Karpas-422 (cell line): ENCODE data around the gene SULT2A1. TPM values are rescaled to one million over a fixed set of nuclear protein-coding genes. Genes with fewer than 3 reads are reported as not detected.
"Not testable (repeated sequence)": the region's sequence is repeated elsewhere in the genome, so short reads cannot be mapped to it uniquely, and the experiment has no call there.

Experiments used
- DNase-seq: peaks from one replicate; pipeline ENCODE4 v3.0.0-alpha.2; 2015
- H2AFZ ChIP-seq: fragments of 200-600 bp; sonication (generic); 2 replicates; pipeline ENCODE4 v1.6.1; 2014; ENCODE audit warnings: antibody characterized with exemption, low read length, mixed read lengths
- H3K27ac ChIP-seq: fragments of 200-600 bp; sonication (generic); 2 replicates; pipeline ENCODE4 v1.5.1; 2014; ENCODE audit warnings: mild to moderate bottlenecking, low read length, moderate library complexity
- H3K27me3 ChIP-seq: fragments of 200-600 bp; sonication (generic); 2 replicates; pipeline ENCODE4 v1.6.1; 2014; ENCODE audit warnings: low read length, mixed read lengths
- H3K36me3 ChIP-seq: fragments of 200-600 bp; sonication (generic); 2 replicates; pipeline ENCODE4 v1.6.1; 2014; ENCODE audit warnings: low read length, mixed read lengths; ENCODE audit not compliant: insufficient read depth
- H3K4me1 ChIP-seq: fragments of 200-600 bp; sonication (generic); 2 replicates; pipeline ENCODE4 v1.6.1; 2014; ENCODE audit warnings: mild to moderate bottlenecking, low read length, mixed read lengths
- H3K4me2 ChIP-seq: fragments of 200-600 bp; sonication (generic); 2 replicates; pipeline ENCODE4 v1.6.1; 2014; ENCODE audit warnings: low read length, low read depth, mild to moderate bottlenecking; ENCODE audit not compliant: poor library complexity, severe bottlenecking
- H3K4me3 ChIP-seq: fragments of 200-600 bp; sonication (generic); 2 replicates; pipeline ENCODE4 v1.5.1; 2014; ENCODE audit warnings: mild to moderate bottlenecking, antibody characterized with exemption, low read length, mixed read lengths
- H3K79me2 ChIP-seq: fragments of 200-600 bp; sonication (generic); 2 replicates; pipeline ENCODE4 v1.6.1; 2014; ENCODE audit warnings: mild to moderate bottlenecking, low read length, mixed read lengths
- H3K9ac ChIP-seq: fragments of 200-600 bp; sonication (generic); 2 replicates; pipeline ENCODE4 v1.6.0; 2014; ENCODE audit warnings: low read length
- H3K9me2 ChIP-seq: fragments of 200-600 bp; sonication (generic), shearing (Covaris generic); replicated peaks from 2 replicates; pipeline ENCODE4 v1.6.0; 2014; ENCODE audit warnings: mild to moderate bottlenecking, low read length, moderate library complexity; ENCODE audit not compliant: insufficient read depth
- H3K9me3 ChIP-seq: fragments of 300-700, 200-600 bp; sonication (generic); 2 replicates; pipeline ENCODE4 v1.6.1; 2014; ENCODE audit warnings: low read length, mixed read lengths
- H4K20me1 ChIP-seq: fragments of 200-600 bp; sonication (generic); 2 replicates; pipeline ENCODE4 v1.6.1; 2014; ENCODE audit warnings: mild to moderate bottlenecking, antibody characterized with exemption, low read length, low read depth; ENCODE audit not compliant: insufficient read depth
- total RNA-seq: library from RNA; depleted of rRNA; stranded (reverse); fragments of >200 nt; shearing (Covaris generic); gene quantifications from 2 replicates; pipeline ENCODE4 v1.2.3, GENCODE V29; 2014; ENCODE audit warnings: low replicate concordance

The SULT2A1 gene
- total RNA-seq, 1 experiment from 2014 or later = not detected

DNA sequence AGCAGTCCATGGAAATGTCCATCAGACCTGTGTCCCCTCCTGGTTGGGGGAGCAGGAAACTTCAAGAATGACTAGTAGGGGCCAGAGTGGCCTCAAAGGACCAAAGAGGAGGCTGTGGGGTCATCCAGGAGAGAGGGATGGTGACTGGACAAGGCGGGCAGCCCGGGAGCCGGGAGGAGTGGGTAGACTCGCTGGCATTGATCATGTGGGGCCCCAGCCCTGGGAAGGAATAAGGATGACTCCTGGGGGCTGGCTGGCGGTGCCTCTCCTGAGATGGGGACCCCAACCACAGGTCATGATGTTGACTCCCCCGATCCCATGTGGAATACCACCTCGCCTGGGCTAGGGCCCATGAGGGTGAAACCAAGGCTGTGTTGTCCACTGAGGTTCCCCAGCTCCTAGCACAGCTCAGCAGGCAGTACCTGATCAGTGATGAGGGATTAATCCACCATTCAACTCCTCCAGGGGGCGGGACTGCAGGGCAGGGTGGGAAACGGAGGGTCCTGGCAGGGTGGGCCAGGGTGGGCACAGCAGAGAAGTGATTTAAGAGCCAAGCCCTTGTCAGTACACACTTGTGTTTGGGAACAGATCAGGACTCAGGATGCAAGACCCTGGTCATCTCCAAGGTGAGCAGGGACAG lies 27.3 kb downstream of the SULT2A1 start, which contains the start of gene TPRX2:
Gene TPRX2 (plus strand): TSS at position 590 of the 640 bp plus-strand sequence. CDS start 12 bp downstream, at position 602.
- DNase-seq, H3K9ac ChIP-seq: not testable (repeated sequence)

GRCh38 chr19:47858231-47858630 lies 27.9 kb downstream of the SULT2A1 start:
- H3K9ac ChIP-seq, H4K20me1 ChIP-seq, H3K9me3 ChIP-seq, H3K27me3 ChIP-seq, H3K79me2 ChIP-seq, H3K4me1 ChIP-seq, H3K9me2 ChIP-seq, H3K4me3 ChIP-seq, H3K36me3 ChIP-seq, H2AFZ ChIP-seq, DNase-seq, H3K4me2 ChIP-seq, H3K27ac ChIP-seq: not testable (repeated sequence)

More for the DNA sequence above, 27.3 kb downstream of the SULT2A1 start, which contains the start of gene TPRX2:
- H3K4me1 ChIP-seq, H3K4me2 ChIP-seq, H3K27me3 ChIP-seq, H3K27ac ChIP-seq, H4K20me1 ChIP-seq, H3K9me3 ChIP-seq, H2AFZ ChIP-seq, H3K36me3 ChIP-seq, H3K79me2 ChIP-seq, H3K9me2 ChIP-seq, H3K4me3 ChIP-seq: not testable (repeated sequence)

DNA sequence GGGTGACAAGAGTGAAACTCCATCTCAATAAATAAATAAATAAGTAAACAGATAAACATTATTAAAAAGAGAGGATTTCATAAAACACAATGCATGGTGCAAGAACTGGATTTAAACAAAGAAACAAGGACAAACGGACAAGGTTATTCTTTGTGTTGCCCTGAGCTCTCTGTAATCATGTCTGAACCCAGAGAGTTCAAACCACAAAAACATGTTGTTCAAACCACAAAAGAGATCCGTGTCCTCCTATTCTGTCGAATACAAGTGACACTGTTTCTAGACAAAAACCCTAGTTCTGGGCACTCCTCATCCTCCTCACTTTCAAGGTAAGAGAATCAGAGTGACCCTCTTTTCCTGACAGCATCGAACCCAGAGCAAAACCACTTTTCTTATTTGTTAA lies 31.7 kb downstream of the SULT2A1 start:
- no peaks in the 10 kb centered on the region for H3K4me1 ChIP-seq
- H3K9me2 ChIP-seq = no peaks in the 10 kb centered on the region
- H3K27me3 ChIP-seq = no peaks in the 10 kb centered on the region
- DNase-seq = no peak
- no peak overlapping the region for H3K9ac ChIP-seq
- no peak overlapping the region for H3K4me3 ChIP-seq
- no peak overlapping the region for H2AFZ ChIP-seq
- no peaks in the 10 kb centered on the region for H3K36me3 ChIP-seq
- H3K9me3 ChIP-seq = no peaks in the 10 kb centered on the region
- H3K79me2 ChIP-seq = no peaks in the 10 kb centered on the region
- H3K4me2 ChIP-seq = no peak overlapping the region
- H3K27ac ChIP-seq = no peak overlapping the region
- H4K20me1 ChIP-seq = no peaks in the 10 kb centered on the region

DNA sequence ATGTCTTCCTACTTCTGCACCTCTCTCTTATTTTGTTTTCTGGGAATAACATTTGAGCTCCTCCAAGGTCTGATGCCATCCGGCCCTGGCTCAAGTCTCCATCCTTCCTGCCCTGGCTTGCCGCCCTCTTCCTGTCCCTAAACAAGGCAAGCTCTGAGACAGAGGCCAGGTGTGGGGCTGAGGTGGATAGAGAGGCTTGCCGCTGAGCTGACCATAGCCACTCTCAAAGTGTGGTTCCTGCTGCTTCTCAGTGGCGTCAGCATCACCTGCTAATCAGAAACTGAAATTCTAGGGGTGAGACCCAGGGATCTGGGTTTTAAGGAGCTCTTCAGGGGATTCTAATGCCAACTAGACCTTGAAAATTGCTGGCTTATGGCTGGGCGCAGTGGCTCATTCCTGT lies 33.1 kb downstream of the SULT2A1 start:
- no peaks in the 10 kb centered on the region for H3K79me2 ChIP-seq
- no peak overlapping the region for H3K27ac ChIP-seq
- no peak overlapping the region for H3K9ac ChIP-seq
- H3K4me3 ChIP-seq = no peak overlapping the region
- no peaks in the 10 kb centered on the region for H4K20me1 ChIP-seq
- H3K9me3 ChIP-seq = no peaks in the 10 kb centered on the region
- no peak overlapping the region for H2AFZ ChIP-seq
- H3K9me2 ChIP-seq = no peaks in the 10 kb centered on the region
- H3K36me3 ChIP-seq = no peaks in the 10 kb centered on the region
- no peaks in the 10 kb centered on the region for H3K4me1 ChIP-seq
- H3K27me3 ChIP-seq = no peaks in the 10 kb centered on the region
- no peak for DNase-seq
- no peak overlapping the region for H3K4me2 ChIP-seq

GRCh38 chr19:47848823-47849473 lies 37.2 kb downstream of the SULT2A1 start:
- no peaks in the 10 kb centered on the region for H4K20me1 ChIP-seq
- H3K27me3 ChIP-seq = no peaks in the 10 kb centered on the region
- H3K36me3 ChIP-seq = no peaks in the 10 kb centered on the region
- H3K9me3 ChIP-seq = no peaks in the 10 kb centered on the region
- H3K9ac ChIP-seq = no peak overlapping the region
- no peak overlapping the region for H3K4me2 ChIP-seq
- H3K27ac ChIP-seq = no peak overlapping the region
- H3K9me2 ChIP-seq = no peaks in the 10 kb centered on the region
- H3K79me2 ChIP-seq = no peaks in the 10 kb centered on the region
- H3K4me3 ChIP-seq = no peak overlapping the region
- H2AFZ ChIP-seq = no peak overlapping the region
- no peak for DNase-seq
- no peaks in the 10 kb centered on the region for H3K4me1 ChIP-seq

- DNase-seq = no peak
Observed at GRCh38 chr19:47848425-47848822, 37.7 kb downstream of the SULT2A1 start.

GRCh38 chr19:47842941-47843340 lies 43.2 kb downstream of the SULT2A1 start:
- H3K4me2 ChIP-seq = no peak overlapping the region
- no peak overlapping the region for H3K27ac ChIP-seq
- H3K9me3 ChIP-seq = no peaks in the 10 kb centered on the region
- H3K9me2 ChIP-seq = no peaks in the 10 kb centered on the region
- no peak for DNase-seq
- H3K4me3 ChIP-seq = no peak overlapping the region
- no peaks in the 10 kb centered on the region for H3K79me2 ChIP-seq
- H3K9ac ChIP-seq = no peak overlapping the region
- H2AFZ ChIP-seq = no peak overlapping the region
- H3K36me3 ChIP-seq = no peaks in the 10 kb centered on the region
- H3K4me1 ChIP-seq = no peaks in the 10 kb centered on the region
- no peaks in the 10 kb centered on the region for H4K20me1 ChIP-seq
- no peaks in the 10 kb centered on the region for H3K27me3 ChIP-seq

More at GRCh38 chr19:47848425-47848822, 37.7 kb downstream of the SULT2A1 start:
- Histone ChIP-seq H3K36me3 (no peaks in the 10 kb centered on the region), H4K20me1 (no peaks in the 10 kb centered on the region), H3K9ac (no peak overlapping the region), H3K9me3 (no peaks in the 10 kb centered on the region), H3K79me2 (no peaks in the 10 kb centered on the region), H3K4me1 (no peaks in the 10 kb centered on the region), H3K27ac (no peak overlapping the region), H2AFZ (no peak overlapping the region), H3K4me2 (no peak overlapping the region), H3K27me3 (no peaks in the 10 kb centered on the region), H3K9me2 (no peaks in the 10 kb centered on the region), H3K4me3 (no peak overlapping the region)

DNA sequence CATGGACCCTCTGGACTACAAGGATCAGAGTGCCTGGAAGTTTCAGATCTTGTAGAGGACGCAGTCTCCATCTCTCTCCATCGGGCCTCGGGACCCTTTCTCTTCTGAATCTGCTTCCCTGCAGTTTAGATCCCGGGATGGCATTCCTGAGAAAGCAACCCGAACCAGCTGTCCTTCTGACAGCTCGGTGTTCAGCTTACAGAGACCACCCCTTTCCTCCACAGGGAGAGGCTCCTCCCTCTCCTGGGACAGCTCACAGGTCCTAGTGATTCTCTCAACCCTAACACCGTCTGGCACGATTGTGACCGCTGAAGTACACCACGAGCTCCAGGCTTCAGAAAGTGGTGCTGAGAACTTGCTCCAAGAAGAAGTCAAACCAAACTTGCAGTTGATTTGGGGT lies 46.2 kb downstream of the SULT2A1 start:
- H3K9ac ChIP-seq = no peak overlapping the region
- no peak overlapping the region for H3K4me3 ChIP-seq
- H3K27ac ChIP-seq = no peak overlapping the region
- no peaks in the 10 kb centered on the region for H3K9me2 ChIP-seq
- H3K9me3 ChIP-seq = no peaks in the 10 kb centered on the region
- no peaks in the 10 kb centered on the region for H3K4me1 ChIP-seq
- DNase-seq = no peak
- H2AFZ ChIP-seq = no peak overlapping the region
- no peak overlapping the region for H3K4me2 ChIP-seq
- H4K20me1 ChIP-seq = no peaks in the 10 kb centered on the region
- H3K79me2 ChIP-seq = no peaks in the 10 kb centered on the region
- H3K36me3 ChIP-seq = no peaks in the 10 kb centered on the region
- H3K27me3 ChIP-seq = no peaks in the 10 kb centered on the region
